ENCODE results near the gene SLC16A1. TPM values are rescaled to one million over a fixed set of nuclear protein-coding genes. Genes with fewer than 3 reads are reported as not detected.
"Not testable (repeated sequence)": the region's sequence is repeated elsewhere in the genome, so short reads cannot be mapped to it uniquely, and the experiment has no call there.

The SLC16A1 gene, protein sequence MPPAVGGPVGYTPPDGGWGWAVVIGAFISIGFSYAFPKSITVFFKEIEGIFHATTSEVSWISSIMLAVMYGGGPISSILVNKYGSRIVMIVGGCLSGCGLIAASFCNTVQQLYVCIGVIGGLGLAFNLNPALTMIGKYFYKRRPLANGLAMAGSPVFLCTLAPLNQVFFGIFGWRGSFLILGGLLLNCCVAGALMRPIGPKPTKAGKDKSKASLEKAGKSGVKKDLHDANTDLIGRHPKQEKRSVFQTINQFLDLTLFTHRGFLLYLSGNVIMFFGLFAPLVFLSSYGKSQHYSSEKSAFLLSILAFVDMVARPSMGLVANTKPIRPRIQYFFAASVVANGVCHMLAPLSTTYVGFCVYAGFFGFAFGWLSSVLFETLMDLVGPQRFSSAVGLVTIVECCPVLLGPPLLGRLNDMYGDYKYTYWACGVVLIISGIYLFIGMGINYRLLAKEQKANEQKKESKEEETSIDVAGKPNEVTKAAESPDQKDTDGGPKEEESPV
- 10 to 100 TPM; 84.7 to 86.1 TPM for total RNA-seq

DNA sequence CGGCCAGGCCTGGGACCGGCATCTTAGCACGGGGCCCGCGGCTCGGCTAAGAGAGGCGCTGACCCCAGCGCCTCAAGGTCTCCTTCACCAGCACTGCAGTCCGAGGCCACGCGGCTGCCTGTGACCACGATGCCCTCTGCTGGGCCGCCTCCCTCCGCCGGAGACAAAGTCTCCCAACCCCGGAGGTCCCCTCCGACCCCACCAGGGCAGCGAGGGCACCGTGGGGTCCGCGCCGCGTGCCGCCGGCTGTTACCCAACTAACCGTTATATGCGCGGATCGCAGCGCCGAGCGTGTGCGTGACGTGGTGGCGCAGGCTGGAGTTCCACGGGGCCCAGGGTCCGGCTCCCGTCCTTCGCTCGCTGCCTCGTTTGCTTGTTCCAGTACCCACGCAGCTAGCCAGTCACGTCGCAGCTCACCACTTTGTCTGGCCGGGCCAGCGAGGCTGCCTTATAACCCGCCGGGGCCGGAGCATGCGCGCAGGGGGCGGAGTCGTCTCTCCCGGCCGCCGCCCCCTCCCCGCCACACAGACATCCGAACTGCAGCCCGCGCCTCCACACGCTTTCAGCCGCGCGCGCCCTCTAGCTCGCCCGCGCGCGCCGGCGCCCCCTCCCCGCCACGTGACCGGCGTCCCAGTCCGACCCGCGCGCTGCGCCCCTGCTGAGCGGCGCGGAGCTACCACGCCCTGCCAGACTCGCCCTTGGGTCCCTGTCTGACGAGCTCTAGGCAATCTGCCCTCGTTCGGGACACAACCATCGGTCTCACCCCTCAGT, at the start of gene SLC16A1:
TSS of gene SLC16A1 (minus strand) at position 424 of the 771 bp plus-strand sequence. CDS start 26,888 bp downstream, outside the sequence.
- POLR2A ChIA-PET = interaction anchor here (0.6 to 1.2 kb wide), 8 partner anchors 12 to 1824 kb away, joined by 3 to 6 read pairs (median 4); partner anchors contain the start of genes AP4B1, PPM1J, SIKE1 and ST7L
- CTCF ChIA-PET = interaction anchor here (0.6 to 1.3 kb wide), 3 partner anchors 34 to 117 kb away, joined by 3 to 4 read pairs (median 3); partner anchors contain the start of gene LRIG2

- CTCF ChIA-PET = no interaction called here
- POLR2A ChIA-PET = no interaction called here
Observed at GRCh38 chr1:113003751-113004690, 48.0 kb upstream of the SLC16A1 start.

GRCh38 chr1:113002297-113002696, 46.3 kb upstream of the SLC16A1 start:
- ChIA-PET POLR2A (no interaction called here), CTCF (no interaction called here)

DNA sequence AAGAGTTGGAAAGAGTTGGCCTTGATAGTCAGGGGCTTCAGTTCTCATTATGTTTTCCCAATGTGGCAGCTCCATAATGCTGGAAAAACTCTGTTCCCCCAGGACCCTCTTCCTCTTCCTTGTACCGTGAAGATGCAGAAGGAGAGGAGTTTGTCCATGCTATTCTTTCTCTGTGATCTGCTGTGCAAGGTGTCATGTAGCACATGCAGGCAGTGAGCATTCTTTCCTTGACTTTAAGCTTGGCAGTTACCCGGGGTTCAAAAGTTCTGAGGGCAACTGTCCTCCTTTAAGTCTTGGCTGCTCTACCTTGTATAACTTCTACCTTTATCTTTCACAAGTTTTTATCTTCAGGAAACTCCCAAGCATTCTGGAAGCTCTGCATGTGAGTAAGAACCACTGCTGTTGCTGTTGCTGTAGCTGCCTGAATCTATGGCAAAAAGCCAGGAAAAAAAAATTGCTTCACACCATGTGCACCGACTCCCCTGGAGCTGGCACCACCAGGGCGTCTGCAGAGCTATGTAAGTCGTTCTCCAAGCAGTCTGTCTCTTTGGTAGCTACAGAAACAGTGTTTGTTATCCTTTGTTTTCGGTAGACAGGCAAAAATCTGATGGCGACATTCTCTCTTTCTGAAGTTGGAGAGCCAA, 42.7 kb upstream of the SLC16A1 start:
- ChIA-PET CTCF (no interaction called here), POLR2A (no interaction called here)

- CTCF ChIA-PET = interaction anchor here (0.6 kb wide), 1 partner anchor 50 kb away, joined by 3 read pairs; no protein-coding TSS in a partner anchor
Observed at GRCh38 chr1:112997781-112998180, 41.8 kb upstream of the SLC16A1 start.

DNA sequence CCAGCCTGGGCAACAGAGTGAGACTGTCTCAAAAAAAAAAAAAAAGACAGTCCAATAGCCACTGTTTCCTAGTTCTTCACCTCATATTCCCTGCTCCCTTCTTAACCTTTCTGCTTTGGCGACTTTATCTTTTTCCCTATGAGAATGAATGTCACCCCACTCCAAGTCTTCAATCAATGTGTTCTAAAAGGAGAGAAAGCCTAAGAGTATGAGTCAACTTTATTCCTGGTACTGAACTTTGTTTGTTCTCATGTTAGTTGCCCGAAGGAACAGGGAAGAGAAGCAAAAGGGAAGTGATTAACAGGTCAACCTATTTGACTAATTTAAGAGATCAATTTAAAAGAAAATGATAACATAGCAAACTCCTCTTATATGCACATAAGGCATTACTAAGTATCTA, 39.9 kb upstream of the SLC16A1 start:
- POLR2A ChIA-PET = no interaction called here
- CTCF ChIA-PET = no interaction called here

More at GRCh38 chr1:112997781-112998180, 41.8 kb upstream of the SLC16A1 start:
- POLR2A ChIA-PET = no interaction called here

DNA sequence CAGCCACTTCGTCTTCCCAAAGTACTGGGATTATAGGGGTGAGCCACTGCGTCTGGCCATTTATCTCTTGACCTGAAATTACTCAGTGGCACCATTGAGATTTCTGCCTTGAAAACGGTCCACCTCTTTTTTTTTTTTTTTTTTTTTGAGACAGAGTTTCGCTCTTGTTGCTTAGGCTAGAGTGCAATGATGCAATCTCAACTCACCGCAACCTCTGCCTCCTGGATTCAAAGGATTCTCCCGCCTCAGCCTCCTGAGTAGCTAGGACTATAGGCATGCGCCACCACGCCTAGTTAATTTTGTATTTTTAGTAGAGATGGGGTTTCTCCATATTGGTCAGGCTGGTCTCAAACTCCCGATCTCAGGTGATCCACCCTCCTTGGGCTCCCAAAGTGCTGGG, 39.0 kb upstream of the SLC16A1 start:
- CTCF ChIA-PET = not testable (repeated sequence)

GRCh38 chr1:112992780-112993179, 36.8 kb upstream of the SLC16A1 start:
- ChIA-PET POLR2A (no interaction called here), CTCF (no interaction called here)

More for the DNA sequence above, 39.0 kb upstream of the SLC16A1 start:
- POLR2A ChIA-PET = not testable (repeated sequence)

- CTCF ChIA-PET = no interaction called here
- POLR2A ChIA-PET = no interaction called here
Observed at GRCh38 chr1:112991402-112992120, 35.6 kb upstream of the SLC16A1 start.

- ChIA-PET POLR2A (no interaction called here), CTCF (interaction anchor here (0.6 to 0.7 kb wide), 2 partner anchors 35 to 55 kb away, joined by 3 to 5 read pairs; partner anchors contain the start of gene SLC16A1)
Observed at GRCh38 chr1:112990271-112990670, 34.3 kb upstream of the SLC16A1 start.

DNA sequence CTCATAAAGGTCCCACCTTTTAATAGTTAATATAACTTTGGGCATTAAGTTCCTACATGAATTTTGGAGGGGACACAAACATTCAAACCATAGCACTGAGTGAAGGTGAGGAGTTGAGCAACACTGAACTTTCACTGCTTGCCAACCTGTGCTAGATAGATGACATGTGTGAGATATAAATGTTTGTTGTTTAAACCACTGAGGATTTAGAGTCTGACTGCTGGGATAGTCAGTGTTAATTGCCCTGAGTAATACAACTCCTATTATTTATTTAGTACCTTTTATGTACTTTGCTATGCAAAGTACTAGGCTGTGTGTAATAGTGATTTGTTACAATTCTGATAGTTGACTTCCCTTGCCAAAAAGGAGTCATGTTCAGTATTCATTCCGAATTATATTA, 32.4 kb upstream of the SLC16A1 start:
- ChIA-PET POLR2A (no interaction called here), CTCF (no interaction called here)

DNA sequence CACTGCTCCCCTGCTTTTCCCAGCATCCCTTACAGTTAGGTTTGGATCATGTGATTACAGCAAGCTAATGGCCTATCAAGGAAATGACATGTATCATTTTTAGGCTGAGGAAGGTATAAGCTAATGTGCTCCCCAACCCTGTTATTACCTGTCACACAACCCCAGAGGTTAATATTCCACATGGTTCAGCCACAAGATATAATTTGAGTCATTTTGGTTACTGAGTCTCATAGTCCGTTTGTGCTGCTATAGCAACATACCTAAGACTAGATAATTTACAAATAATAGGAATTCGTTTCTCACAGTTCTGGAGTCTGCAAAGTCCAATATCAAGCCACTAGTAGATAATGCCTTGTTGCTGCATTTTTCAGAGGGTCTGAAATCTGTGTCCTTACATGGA, 29.1 kb upstream of the SLC16A1 start:
- POLR2A ChIA-PET = no interaction called here
- CTCF ChIA-PET = no interaction called here

- ChIA-PET CTCF (no interaction called here), POLR2A (no interaction called here)
Observed at GRCh38 chr1:112983537-112984131, 27.6 kb upstream of the SLC16A1 start.

GRCh38 chr1:112982853-112983536, 27.0 kb upstream of the SLC16A1 start:
- POLR2A ChIA-PET = no interaction called here
- CTCF ChIA-PET = no interaction called here

DNA sequence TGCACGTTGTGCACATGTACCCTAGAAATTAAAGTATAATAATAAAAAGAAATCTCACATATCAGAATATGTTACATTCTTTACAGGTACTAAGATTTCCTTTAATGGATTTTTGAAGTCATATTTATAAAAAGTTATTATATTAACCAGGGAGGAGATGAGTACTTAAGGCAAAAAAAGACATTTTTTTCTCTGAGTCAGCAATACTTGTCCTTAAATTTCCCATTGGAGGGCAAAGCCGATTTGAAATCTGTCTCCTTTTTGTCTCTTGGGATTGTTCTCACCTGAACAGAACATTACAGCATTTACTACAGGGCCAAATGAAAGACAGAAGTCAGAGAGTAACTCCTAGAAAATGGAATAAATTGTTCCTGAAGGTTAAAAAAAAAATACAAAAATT, 26.3 kb upstream of the SLC16A1 start:
- CTCF ChIA-PET = no interaction called here

GRCh38 chr1:112981834-112982233, 25.8 kb upstream of the SLC16A1 start:
- CTCF ChIA-PET, POLR2A ChIA-PET: not testable (repeated sequence)

More for the DNA sequence above, 26.3 kb upstream of the SLC16A1 start:
- POLR2A ChIA-PET = no interaction called here

DNA sequence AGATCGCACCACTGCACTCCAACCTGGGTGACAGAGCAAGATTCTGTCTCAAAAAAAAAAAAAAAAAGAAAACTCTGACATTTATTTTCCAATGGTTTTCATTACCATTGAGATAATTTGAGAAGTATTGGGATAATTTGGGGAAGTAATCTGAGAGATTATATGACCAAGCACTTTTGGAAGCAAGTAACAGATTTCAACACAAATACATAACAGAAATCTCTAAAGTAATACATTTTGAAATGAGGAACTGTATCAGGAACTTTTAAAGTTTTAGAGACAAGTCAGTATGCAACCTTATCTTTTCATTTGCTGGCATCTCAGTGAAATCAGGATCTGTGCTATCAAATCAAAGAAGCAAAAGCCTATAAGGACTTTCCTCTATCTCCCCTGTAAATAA, 25.4 kb upstream of the SLC16A1 start:
- POLR2A ChIA-PET = no interaction called here

GRCh38 chr1:112975336-112975735, 19.3 kb upstream of the SLC16A1 start:
- POLR2A ChIA-PET = no interaction called here
- CTCF ChIA-PET = no interaction called here

More for the DNA sequence above, 25.4 kb upstream of the SLC16A1 start:
- CTCF ChIA-PET = no interaction called here

Data from activated CD8-positive, alpha-beta memory T cell treated with anti-CD3 and anti-CD28 coated beads for 36 hours (primary cell).